SK-N-SH treated with all-trans-retinoic acid at 6 μM for 48 hours (cell line): Measurements from ENCODE around the gene C9.

Experiments
- ARNTL ChIP-seq: fragments of 450-650 bp; formaldehyde crosslinking; IDR thresholded peaks from 2 replicates; pipeline ENCODE4 v1.5.0; 2020; ENCODE audit warnings: low read depth, mild to moderate bottlenecking, moderate library complexity, borderline replicate concordance
- OSR1 ChIP-seq: fragments of 250-450 bp; sonication (Bioruptor Pico); IDR thresholded peaks from 2 replicates; pipeline ENCODE4 v1.8.0; 2022; ENCODE audit warnings: moderate library complexity, mild to moderate bottlenecking, inconsistent platforms
- PPARA ChIP-seq: fragments of 250-450 bp; sonication (Bioruptor Pico); IDR thresholded peaks from 2 replicates; pipeline ENCODE4 v1.5.0; 2020; ENCODE audit warnings: mild to moderate bottlenecking, borderline replicate concordance
- RARB ChIP-seq: fragments of 250-450 bp; sonication (Bioruptor Pico); IDR thresholded peaks from 2 replicates; pipeline ENCODE4 v1.8.0; 2021; ENCODE audit warnings: mild to moderate bottlenecking, moderate library complexity
- TF ChIP-seq, protein P1 (sequence below): fragments of 250-450 bp; sonication (Bioruptor Pico); IDR thresholded peaks from 2 replicates; pipeline ENCODE4 v1.5.1; 2021; ENCODE audit warnings: mild to moderate bottlenecking, moderate library complexity

DNA sequence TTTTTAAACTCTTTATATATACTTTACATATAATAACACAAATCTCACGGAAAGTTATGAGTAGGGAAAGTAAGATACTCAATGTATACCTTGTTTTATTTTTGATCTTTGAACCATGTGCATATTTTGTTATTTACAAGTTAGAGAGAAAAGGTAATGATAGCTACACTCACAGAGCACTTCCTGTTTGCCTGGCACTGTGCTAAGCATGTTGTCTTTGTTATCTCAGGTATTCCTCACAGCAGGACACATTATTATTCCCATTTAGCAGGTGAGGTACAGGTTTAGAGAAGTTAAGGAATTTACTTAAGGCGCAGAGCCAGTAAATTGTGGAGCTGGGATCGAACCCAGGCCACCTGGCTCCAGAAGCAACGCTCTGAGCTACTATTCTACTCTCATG, 3.0 kb downstream of the C9 start:
- TF ChIP-seq RARB (CRISPR knock-in tag) = no peak
- TF ChIP-seq OSR1 (CRISPR knock-in tag) = no peak
- no peak for TF ChIP-seq ARNTL (CRISPR knock-in tag)
- no peak for TF ChIP-seq PPARA (CRISPR knock-in tag)
- TF ChIP-seq, protein P1, sequence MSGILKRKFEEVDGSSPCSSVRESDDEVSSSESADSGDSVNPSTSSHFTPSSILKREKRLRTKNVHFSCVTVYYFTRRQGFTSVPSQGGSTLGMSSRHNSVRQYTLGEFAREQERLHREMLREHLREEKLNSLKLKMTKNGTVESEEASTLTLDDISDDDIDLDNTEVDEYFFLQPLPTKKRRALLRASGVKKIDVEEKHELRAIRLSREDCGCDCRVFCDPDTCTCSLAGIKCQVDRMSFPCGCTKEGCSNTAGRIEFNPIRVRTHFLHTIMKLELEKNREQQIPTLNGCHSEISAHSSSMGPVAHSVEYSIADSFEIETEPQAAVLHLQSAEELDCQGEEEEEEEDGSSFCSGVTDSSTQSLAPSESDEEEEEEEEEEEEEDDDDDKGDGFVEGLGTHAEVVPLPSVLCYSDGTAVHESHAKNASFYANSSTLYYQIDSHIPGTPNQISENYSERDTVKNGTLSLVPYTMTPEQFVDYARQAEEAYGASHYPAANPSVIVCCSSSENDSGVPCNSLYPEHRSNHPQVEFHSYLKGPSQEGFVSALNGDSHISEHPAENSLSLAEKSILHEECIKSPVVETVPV (CRISPR knock-in tag) = no peak
